Omental fat pad (tissue), 4 donors: ENCODE results near the gene DNASE1. TPM values are rescaled to one million over a fixed set of nuclear protein-coding genes. Genes with fewer than 3 reads are reported as not detected.

Experiments
- ATAC-seq: fragments of 150-250 bp; one replicate; pipeline ENCODE4 v1.9.1; 2016; ENCODE audit warnings: mild to moderate bottlenecking, moderate library complexity; ENCODE audit not compliant: low FRiP score
- DNase-seq: peaks from one replicate; pipeline ENCODE4 v3.0.0-alpha.2; 2019; ENCODE audit warnings: low spot score
- CTCF ChIP-seq, 3 donors: fragments of 450-650 bp; IDR thresholded peaks; one replicate each; pipeline ENCODE4 v1.5.1; 2016 to 2017; ENCODE audit warnings: antibody characterized with exemption in 3 of 3, mild to moderate bottlenecking in 3 of 3, moderate library complexity in 2 of 3
- total RNA-seq, 4 donors: library from RNA; depleted of rRNA; stranded (reverse); fragments of >200 nt; gene quantifications; one replicate each; pipeline ENCODE4 v1.1.0, GENCODE V29; 2016

The DNASE1 gene
- total RNA-seq, 4 donors from 2014 or later = 4.6 to 14.8 (median 12.3) TPM

- DNase-seq (no peak), ATAC-seq (no peak)
- no peak for TF ChIP-seq CTCF (IDR thresholded peaks at IDR 0.05)
Measured at GRCh38 chr16:3659251-3659650, 4.8 kb downstream of the DNASE1 start.

DNA sequence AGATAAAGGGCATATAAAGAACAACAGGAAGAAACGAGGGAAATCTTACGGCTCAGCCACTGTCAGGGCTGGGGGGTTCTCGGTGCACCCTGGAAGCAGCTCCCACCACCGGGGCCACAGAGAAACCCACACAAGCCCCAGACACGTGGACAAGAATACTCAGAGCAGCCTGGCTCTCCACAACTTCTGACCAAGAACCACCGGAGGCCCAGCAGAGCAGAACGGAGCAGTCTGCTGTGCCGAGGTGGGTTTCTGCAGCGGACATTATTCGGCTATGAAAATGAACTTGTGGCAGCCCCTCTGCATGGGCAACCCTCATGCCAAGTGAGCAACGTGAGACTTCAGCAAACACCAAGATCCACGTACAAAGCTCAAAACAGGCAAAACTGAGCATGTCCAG is 6.8 kb downstream of the DNASE1 start:
- no peak for DNase-seq
- no peak for TF ChIP-seq CTCF (IDR thresholded peaks at IDR 0.05)
- no peak for ATAC-seq

- TF ChIP-seq CTCF (IDR thresholded peaks at IDR 0.05) = no peak
- DNase-seq (no peak), ATAC-seq (no peak)
Measured at GRCh38 chr16:3661922-3662321, 7.4 kb downstream of the DNASE1 start.

- ATAC-seq (no peak), DNase-seq (no peak)
- TF ChIP-seq CTCF (IDR thresholded peaks at IDR 0.05) = no peak
Measured at GRCh38 chr16:3662601-3663000, 8.1 kb downstream of the DNASE1 start.

DNA sequence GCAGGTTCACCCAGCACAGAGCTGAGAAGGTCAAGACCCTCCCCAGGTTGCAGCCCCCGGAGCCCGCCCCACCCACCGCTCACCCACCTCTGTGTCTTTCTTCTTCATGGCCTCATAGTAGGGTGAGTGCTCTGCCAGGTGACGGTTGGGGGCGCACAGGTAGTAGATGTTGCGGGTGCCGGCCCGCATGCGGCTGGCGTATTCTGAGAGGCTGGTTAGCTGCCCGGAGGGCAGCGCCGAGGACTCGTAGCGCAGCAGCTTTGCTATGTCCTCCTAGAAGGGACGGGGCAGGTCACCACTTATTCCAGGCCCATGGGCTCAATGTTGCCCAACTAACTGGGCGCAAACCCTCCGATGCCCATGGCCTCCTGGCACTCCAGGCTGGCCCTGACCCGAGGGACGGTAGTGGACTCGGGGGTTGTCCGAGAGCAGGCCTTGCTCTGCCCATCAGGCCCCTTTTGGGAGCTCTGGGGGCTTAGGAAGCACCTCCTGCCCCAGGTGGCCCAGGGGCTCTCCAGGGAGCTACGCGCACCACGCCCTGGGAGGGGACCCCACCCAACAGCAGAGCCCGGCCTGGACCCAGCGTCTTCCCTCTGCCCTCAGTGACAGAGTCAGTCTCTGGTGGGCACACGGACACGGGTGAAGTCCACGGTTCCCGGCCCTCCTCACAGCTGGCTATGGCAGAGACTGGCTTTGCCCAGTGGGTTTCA is 9.9 kb downstream of the DNASE1 start:
- ATAC-seq (no peak), DNase-seq (no peak)
- no peak for TF ChIP-seq CTCF (IDR thresholded peaks at IDR 0.05)

GRCh38 chr16:3665508-3665907 is 11.0 kb downstream of the DNASE1 start:
- ATAC-seq (no peak), DNase-seq (no peak)
- no peak for TF ChIP-seq CTCF (IDR thresholded peaks at IDR 0.05)

GRCh38 chr16:3668626-3669025 is 14.1 kb downstream of the DNASE1 start:
- no peak for ATAC-seq
- no peak for DNase-seq
- TF ChIP-seq CTCF (IDR thresholded peaks at IDR 0.05) = no peak
